IPS DF 19.7 (cell line): ENCODE results near the gene PPP1R3E.

Experiments used
- DNase-seq: peaks from one replicate; pipeline ENCODE4 v3.0.0-alpha.2; 2013; ENCODE audit warnings: low read depth, low spot score

The PPP1R3E gene

GRCh38 chr14:23248601-23249000 lies 54.1 kb downstream of the PPP1R3E start:
- DNase-seq = no peak
